CD1c-positive myeloid dendritic cell (primary cell): ENCODE measurements around the gene KIAA1549.

ENCODE experiments used
- DNase-seq: peaks from one replicate; pipeline ENCODE4 v3.0.0-alpha.2; 2016; ENCODE audit errors: extremely low spot score

The KIAA1549 gene

DNA sequence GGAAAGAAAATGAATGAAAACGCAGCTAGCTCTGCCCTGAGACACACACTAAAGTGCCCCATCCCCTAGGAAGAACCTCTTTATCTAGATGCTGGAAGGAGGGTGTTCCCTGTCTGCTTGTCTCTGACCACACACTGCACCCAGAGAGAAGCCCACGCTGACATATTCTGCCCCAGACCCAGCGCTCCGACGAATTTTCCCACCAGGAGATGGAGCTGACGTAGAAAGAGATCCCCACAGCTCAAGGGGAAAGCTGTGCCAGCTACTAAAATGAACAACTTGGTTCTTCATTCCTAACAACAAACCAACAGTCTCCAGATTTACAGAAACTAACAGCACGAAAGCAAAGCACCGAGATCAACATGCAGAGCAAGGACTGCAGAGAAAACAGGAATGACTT is 73.3 kb downstream of the KIAA1549 start:
- no peak for DNase-seq

DNA sequence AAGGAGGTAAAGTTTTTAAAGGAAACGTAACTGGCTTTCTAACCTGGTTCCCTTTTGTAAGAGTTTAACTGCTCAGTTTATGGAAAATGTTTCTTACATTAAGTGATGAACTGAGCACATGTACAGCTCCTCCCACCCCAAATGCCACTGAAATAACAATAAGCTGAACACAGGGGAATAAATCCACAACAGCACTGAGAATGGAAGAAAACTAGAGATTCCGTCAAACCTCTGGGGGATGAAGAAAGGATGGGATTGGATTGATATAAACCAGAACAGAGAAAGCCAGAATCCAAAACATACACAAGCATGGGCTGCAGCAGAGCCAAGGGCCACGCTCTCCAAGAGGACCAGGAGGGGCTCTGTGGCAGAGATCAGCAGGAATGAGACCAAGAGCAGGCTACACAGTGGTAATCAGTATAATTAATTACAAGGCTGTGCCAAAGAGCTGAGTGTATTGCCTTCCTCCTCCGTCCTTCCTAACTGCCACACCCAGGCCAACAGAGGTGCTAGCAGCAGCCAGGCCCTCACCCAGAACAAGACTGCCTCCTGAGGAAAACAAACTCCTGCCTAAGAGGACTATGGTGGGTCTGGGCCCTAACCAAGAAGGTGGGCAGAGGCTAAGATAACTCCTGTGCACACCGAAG is 73.9 kb downstream of the KIAA1549 start:
- DNase-seq: no peak

DNA sequence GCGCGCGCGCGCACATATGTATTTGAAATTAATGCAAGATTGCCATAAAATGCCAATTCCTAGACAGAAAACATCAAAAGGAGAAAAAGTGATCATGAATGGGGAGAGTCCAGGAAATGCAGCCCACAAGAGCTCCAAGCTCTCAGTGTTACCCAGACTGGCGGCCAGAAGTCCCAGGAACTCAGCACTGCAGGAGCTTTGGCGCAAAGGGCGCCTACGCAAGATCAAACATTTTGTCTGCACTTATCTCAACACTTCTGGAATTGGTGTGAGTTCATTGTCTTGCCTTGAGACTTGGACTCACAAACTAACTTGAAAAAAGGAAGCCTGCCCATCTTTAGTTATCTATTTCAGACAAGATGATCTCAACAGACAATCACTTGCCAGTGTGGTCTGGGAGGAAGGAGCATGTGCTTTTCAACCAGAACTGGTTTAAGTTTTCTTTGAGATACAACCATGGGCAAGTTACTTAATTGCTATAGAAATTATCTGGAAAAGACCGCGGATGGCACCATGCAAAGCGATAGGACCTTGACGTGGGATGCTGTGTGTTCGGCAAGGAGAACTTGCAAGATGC is 77.2 kb downstream of the KIAA1549 start:
- DNase-seq: no peak

DNA sequence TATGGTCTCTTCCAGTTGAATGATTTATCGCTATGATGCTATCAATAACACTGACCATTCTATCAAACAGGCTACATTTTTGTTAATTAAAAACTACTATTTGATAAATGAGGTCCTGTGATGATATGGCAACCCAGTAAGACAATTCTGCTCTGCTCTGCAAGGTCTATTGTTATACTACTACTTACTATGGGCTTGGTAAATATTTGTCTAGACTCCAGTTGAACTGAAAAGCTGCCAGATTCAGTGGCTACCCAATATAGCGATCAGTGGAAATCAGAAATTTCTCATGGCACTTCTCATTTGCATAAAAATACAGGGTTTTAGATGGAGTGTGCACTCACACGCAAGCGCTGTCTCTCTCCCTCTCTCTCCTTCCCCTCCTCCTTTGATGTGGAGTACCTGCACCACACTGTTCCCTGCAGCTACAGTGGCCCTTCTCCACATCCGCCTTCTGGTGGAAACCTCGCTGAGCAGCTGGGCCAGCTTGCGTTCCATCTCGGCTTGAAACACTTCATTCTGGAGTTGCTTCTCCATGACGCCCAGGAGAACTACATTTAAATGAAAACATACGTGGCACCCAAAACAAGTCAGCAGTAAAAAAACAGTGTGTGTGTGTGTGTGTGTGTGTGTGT is 77.9 kb downstream of the KIAA1549 start:
- peak; percentile 30 for DNase-seq

DNA sequence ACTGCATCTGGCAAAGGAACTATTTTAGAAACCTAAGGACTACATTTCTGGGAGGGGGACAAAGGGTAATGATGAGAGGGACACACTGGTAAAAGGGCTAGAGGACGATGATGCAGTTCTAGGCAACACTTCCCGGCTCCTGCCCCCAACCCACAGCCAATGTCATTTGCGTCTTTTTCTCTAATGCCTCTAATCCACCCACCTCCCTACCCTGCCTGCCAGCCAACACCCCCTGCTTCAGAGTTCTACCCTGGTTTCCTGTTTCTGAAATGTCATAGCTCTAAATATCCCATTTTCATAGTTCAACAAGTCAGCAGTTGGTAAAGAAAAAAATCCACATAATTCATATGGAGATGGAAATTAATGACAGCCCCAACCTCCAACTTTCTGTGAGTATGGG is 79.0 kb downstream of the KIAA1549 start:
- no peak for DNase-seq

DNA sequence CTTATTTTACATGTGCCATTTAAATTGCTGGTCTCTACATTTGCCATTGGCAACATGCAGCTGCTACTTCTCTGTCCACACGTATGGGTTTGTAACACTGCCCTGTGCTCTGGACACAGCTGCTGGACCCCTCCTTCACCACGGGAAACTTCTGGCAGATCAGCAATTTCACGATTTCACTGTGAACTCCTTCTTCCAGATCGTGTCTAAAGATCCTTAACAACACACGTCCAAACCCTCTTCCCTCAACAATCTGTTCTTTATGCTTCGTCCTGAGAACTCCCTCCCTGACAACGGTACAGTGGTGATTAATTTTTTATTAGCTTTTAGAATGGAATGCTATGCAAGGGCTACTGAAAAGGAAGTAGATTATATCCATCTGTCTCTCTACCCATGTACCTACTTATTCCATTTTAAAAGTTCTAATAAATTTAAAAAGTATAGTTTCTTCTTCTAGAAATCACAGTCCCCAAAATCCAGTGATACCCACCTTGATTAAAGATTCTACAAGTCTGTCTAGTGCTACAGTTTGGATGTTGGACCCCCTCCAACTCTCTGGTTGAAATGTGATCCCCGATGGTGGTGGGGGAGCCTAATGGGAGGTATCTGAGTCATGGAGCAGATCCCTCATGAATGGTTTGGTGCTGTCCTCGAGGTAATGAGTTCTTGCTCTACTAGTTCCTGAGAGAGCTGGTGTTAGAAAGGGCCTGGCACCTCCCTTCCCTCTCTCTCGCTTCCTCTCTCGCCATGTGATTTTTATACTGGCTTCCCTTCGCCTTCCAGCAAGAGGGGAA is 81.0 kb downstream of the KIAA1549 start:
- DNase-seq: no peak

DNA sequence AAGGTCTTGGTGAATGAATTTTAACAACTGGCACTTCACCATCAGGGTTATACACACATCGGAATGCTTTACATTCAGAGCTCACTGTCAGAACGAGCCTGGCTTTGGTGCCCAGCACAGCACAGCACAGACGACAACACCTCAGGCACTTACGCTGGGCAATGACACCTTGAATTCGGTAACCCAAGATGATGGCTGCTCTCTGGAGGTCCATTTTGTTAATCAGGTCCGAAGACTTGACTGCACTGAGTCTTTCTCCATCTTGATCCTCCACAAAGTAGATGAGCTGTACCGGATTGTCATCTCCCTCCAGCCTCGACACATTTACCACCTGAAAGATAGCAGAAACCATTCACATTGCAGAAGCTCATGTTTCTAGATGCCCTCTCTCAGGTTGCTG is 82.4 kb downstream of the KIAA1549 start:
- no peak for DNase-seq

DNA sequence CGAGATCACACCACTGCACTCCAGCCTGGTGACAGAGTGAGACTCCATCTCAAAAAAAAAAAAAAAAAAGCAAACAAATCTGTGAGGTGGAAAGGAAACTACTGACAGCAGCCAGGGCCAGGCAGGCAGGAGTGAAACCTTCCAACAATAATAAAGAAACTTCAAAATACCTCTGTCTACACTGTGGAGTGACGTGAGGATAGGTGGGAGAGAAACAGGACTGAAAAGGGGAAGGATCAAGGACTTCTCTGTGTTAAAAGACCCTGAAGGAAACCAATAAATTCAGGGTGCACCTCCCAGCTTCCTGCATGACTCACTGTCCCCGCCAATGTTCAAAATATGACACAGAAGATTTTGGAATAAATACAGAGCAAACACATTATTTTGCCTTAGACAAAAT is 82.9 kb downstream of the KIAA1549 start:
- DNase-seq: no peak

DNA sequence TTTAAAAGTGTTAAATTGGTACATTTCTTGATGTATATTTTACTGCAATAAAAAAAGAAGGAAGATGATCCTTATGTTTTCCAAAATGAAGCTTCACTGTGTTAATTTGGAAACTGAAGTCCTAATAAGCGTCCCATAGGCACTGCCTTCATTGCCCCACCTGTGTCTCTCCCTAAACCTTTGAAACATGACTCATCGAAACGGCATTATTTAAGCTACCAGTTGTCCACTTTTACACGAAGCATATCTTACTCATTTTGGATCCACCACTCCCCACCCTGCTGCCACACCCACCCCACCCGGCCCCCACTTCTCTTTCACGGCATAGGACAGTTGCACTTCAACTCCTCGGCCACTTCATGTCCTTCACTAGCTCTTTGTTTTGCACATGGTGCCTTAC is 85.5 kb downstream of the KIAA1549 start:
- no peak for DNase-seq

DNA sequence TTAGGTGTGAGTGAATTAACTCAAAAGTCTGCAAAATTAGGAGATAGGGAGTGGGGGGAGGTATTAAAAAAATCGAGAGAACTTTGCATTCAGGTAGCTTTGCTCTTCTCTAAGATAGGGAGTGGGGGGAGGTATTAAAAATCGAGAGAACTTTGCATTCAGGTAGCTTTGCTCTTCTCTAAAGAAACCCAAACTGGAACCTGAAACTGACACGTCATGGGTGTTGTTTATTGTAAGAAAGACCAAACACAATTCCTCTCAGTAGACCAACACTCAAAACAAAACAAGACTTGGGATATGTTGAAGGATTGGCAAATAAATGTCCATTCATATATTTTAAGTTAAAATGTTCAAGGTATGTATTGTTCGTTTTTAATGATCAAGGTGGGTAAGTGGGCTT is 87.9 kb downstream of the KIAA1549 start:
- no peak for DNase-seq

DNA sequence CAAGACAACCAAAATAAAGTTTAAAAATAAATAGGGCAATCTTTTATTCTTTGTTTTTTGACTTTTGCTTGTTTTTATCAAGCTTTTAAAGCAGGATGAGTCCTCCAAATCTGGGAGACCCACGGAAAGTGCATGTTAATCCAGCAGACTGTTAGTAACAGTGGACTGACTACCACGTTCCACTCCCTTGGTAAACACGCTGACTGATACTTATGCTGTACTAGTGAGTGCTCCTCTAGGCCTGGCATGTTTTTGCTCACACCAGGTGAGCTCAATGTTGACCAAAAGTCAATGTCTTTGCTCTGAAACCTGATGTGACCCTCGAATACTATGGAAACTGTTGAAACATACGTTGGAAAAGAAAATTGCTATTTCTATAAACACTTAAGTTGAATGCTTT is 88.4 kb downstream of the KIAA1549 start:
- no peak for DNase-seq

DNA sequence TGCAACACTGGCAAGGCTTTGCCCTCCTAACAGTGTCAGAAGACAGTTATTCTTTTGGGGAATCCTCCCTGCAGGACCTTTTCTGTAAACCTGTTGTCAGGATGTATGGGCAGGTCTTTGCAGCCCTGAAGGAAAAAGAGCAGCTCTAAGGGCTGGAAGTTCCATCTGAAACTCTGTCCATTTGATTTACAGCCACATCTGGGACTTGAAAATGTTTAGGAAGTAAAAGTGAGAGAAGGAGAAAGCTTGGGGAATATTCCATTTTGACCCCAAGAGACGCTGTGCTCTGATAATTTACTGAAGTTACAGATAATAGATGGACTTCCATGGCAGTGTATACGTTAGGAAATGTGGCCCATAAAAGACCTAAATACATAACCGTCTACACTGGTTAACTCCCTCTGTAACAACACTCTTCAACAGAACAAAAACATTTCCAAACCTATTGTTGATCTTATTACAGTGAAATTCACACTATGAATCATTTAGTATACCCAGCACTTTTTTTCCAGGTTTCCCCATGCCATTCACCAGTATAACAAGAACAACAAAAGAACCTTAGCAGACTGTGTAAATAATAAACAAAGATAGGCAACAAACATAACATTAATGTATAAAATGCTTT is 89.1 kb downstream of the KIAA1549 start:
- DNase-seq: no peak

DNA sequence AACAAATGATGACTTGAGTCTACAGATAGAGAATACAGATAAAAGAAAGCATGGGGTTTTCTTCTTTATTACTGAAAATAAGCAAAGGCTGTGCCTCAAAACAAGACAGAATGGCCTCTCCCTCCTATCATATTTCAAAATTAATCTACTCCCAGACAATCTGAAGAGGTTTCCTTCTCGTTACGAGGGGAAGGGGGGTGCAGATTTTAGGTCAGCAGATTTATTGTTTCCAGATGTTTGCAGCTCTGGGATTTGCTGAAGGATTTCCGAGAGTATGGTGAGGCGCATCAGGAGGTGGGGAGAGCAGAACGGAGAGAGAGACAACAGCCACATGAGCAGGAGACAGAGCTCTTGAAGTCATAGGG is 89.8 kb downstream of the KIAA1549 start:
- no peak for DNase-seq

DNA sequence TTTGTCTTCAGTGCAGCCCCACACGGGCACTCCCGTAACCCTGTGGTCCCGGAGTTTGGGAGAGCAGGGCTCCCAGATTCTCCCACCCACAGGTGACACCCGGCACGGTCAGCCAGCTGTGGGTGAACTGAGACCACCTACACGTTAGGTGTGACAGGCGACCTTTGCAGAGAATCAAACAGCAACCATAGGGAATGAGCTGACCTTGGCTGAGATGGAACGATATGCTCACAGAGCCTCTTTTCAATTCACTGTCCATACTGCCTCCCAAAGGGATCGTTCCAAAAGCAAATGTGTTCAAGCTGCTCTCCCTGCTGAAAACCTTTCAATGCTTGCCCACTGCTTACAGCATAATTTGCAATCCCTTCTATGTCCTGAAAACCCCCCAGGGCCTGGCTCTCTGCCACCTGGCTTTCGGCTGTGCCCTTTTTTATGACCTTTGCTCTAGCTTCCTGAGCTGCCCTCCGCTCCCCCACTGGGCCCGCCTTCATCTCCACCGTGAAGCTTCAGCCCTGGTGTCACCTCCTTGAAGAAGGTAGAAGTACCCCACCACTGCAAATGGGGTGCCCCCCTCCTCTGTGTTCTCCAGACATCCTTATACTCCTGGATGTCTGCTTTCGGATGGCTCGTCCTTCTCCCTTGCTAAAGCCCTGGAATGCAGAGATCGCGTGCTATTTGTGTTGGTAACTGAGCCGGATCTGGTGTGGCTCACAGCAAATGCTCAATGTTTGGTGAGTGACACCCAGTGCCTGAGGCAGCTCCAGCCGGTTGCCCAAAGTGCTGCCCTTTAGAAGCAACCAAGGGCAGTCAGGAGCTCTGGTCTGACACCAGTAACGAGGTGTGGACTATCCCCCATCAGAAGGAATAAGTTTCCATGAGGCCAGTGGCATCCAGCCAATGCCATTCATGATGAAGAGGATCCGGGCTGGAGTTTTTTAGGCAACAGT is 90.4 kb downstream of the KIAA1549 start:
- DNase-seq: no peak

DNA sequence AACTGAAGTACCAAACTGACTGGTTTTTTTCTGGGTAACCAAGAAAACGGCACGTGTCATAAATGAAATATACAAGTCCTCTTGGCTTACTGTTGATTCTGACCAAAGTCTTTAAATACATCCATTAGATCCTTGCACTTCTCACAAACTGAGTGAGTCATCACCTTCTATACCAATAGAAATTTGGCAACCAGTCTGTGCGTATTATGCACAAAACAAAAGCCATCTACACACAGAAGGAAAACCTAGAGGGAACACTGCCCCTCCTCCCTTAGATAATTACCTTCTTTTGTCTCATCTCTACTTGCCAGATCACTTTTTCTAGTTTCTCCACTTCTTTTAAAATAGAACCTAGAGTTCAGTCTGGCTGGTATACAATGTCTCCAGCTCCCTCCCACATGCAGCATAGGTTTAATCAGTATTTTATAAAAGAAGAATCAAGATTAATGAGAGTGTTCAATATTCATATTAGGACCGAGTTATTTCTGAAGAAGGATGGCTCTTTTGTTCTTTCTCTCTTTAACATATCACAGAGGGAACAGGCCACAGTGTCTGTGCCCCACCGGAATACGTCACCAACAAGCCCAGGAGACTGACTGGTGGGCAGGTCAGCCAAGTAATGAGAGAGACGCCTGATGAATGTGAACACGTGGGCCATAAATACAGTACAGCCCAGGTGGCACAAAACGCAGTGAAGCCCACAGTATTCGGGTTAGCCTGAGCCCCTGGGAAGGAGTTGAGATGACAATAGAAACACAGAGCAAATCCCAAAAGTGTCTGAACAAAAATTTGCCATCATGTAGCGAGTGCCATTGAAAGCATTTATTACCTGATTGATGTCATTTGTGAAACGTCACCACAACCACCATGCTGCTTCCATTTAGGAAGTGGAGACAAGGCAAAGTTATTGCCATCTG is 91.3 kb downstream of the KIAA1549 start:
- no peak for DNase-seq

DNA sequence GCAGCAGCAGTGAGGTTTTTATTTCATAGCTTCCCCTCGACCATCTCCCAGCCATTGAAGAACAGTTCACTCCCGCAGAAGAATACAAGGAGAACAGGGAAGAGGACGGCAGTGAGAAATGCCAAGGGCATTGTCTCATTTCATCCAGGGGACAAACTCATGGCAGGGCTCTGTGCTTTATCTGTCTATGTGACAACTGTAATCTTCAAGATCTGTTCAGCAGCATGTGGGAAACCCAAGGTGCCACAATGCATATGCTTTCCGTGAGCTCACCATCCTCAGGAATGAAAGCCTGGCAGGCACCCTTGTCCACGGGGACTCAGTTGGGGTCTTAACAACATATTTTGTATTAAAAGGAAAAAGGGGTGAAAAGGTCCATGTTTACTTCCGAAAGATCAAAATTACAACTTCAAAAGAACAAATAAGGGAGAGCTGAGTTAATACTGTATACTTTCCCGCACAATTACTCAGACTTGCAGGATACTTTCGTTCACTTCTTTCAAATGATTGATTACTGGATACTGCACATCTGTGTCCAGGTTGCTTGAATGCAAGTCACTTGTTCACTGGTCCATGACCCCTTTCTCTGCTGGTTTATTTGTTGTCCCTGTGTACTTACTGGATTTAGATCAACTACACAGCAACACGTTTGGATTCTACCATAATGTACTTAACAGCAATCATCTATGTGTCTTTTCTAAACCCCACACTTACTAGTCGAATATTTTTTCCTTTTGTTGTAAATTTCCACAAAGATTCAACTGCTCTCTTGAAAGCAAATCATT is 93.1 kb downstream of the KIAA1549 start:
- no peak for DNase-seq

DNA sequence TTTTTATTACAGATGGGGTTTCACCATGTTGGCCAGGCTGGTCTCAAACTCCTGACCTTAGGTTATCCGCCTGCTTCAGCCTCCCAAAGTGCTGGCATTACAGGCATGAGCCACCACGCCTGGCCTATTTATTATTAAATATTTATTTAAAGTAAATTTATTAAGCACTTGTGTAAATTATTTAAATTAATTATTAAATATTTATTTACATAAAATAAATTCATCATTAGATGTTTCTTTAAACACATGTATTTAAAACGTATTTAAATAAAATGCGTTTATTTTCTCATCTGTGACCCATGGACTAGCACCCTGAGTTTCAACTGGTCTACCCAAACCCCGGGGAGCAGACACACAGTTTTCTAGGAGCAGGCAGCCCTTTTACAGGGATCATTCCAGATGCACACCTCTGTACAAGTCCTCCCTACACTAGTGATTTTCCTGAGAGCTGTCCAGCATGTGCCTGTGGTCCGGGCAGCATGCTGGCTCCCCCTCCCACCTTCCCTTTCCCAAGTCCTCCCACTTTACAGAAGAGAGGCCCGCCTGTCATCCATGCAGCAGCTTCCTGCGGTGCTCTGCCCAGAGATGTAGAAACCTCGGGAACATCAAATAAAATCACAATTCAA is 94.0 kb downstream of the KIAA1549 start:
- DNase-seq: no peak

DNA sequence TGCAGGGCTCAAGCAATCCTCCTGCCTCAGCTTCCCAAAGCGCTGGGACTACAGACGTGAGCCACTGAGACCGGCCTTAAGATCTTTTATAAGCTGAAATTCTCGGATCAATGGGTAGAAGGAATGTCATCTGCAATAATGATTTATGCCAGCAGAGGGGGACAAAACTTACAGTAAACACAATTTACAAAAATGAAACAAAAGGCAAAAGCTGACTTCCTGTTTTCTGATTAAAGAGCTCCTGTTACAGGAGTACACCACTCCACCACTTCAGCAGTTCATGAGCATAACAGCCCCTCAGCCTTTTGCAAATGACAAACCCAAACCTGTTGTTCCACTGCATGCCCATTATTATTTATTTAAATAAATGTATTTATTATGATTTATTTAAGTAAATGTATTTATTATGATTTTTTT is 94.7 kb downstream of the KIAA1549 start:
- DNase-seq: peak; percentile 85
